ENCODE measurements around the gene DLAT.

The DLAT gene

GRCh38 chr11:111978028-111978771 is 47.0 kb upstream of the DLAT start (continued):
- TF ChIP-seq ELK4 (IDR thresholded peaks at IDR 0.05; ENCODE audit: borderline replicate concordance, low read depth, low read length) (0 out of 2 replicates have a peak, but pooled peaks have one; percentile 50), YY2 (tag by site-specific recombination; IDR thresholded peaks at IDR 0.05) (no peak), ZNF501 (tag by site-specific recombination; IDR thresholded peaks at IDR 0.05) (no peak), ZNF391 (tag by site-specific recombination; IDR thresholded peaks at IDR 0.05; ENCODE audit: borderline replicate concordance, low read depth) (no peak), SP2 (tag by site-specific recombination; IDR thresholded peaks at IDR 0.05) (peak; percentile 51), PRDM6 (tag by site-specific recombination; IDR thresholded peaks at IDR 0.05) (0 out of 2 replicates have a peak, but pooled peaks have one; percentile 32), EGR2 (tag by site-specific recombination; IDR thresholded peaks at IDR 0.05; ENCODE audit: low read depth) (no peak), ZNF138 (tag by site-specific recombination; IDR thresholded peaks at IDR 0.05; ENCODE audit: borderline replicate concordance) (no peak), ZNF19 (tag by site-specific recombination; IDR thresholded peaks at IDR 0.05; ENCODE audit: low read depth) (no peak), PRDM10 (tag by site-specific recombination; IDR thresholded peaks at IDR 0.05) (0 out of 2 replicates have a peak, but pooled peaks have one; percentile 15), ZNF133 (tag by site-specific recombination; IDR thresholded peaks at IDR 0.05) (no peak), ZNF18 (tag by site-specific recombination; IDR thresholded peaks at IDR 0.05) (peak; percentile 32; the same call in 1 of the 2 replicates), ZNF473 (tag by site-specific recombination; IDR thresholded peaks at IDR 0.05) (no peak), KLF10 (tag by site-specific recombination; IDR thresholded peaks at IDR 0.05) (peak; percentile 59; the same call in 1 of the 2 replicates), ZNF155 (tag by site-specific recombination; IDR thresholded peaks at IDR 0.05) (no peak), ZNF433 (tag by site-specific recombination; IDR thresholded peaks at IDR 0.05; ENCODE audit: low read depth) (no peak), GLIS2 (tag by site-specific recombination; IDR thresholded peaks at IDR 0.05) (no peak), BCL11A (tag by site-specific recombination; IDR thresholded peaks at IDR 0.05; ENCODE audit: low read depth) (no peak), SETDB1 (IDR thresholded peaks at IDR 0.05; ENCODE audit: insufficient read length, low read length) (peak; percentile 22), ZNF529 (tag by site-specific recombination; IDR thresholded peaks at IDR 0.05; ENCODE audit: insufficient replicate concordance) (no peak), ZNF510 (tag by site-specific recombination; IDR thresholded peaks at IDR 0.05; ENCODE audit: insufficient replicate concordance) (no peak), ZNF266 (tag by site-specific recombination; IDR thresholded peaks at IDR 0.05; ENCODE audit: low read depth) (no peak), ZNF48 (tag by site-specific recombination; IDR thresholded peaks at IDR 0.05) (no peak), ZNF223 (tag by site-specific recombination; IDR thresholded peaks at IDR 0.05) (no peak), ZNF335 (tag by site-specific recombination; conservative IDR thresholded peaks at IDR 0.05) (peak; percentile 90), ZNF600 (tag by site-specific recombination; IDR thresholded peaks at IDR 0.05) (0 out of 2 replicates have a peak, but pooled peaks have one; percentile 46), ZBTB17 (tag by site-specific recombination; IDR thresholded peaks at IDR 0.05) (peak; percentile 70), PATZ1 (tag by site-specific recombination; IDR thresholded peaks at IDR 0.05) (0 out of 2 replicates have a peak, but pooled peaks have one; percentile 2), TRIM28 (IDR thresholded peaks at IDR 0.05; ENCODE audit: borderline replicate concordance, low read length) (peak; percentile 77), FEZF1 (tag by site-specific recombination; IDR thresholded peaks at IDR 0.05) (no peak)

All from HEK293 (cell line).